SK-N-SH (cell line): ENCODE results near the gene IFT52. TPM values are rescaled to one million over a fixed set of nuclear protein-coding genes. Genes with fewer than 3 reads are reported as not detected.

Source experiments
- CTCF ChIA-PET: fragments of 300-600, 350-600 bp; formaldehyde crosslinking; extraction: SDS; loops from one replicate; lab custom pipeline; 2021; lab: Yijun Ruan, JAX
- POLR2A ChIA-PET: fragments of 350-600 bp; sonication (Branson Sonifier 250); formaldehyde crosslinking; extraction: SDS; loops from one replicate; lab custom pipeline; 2020; ENCODE audit warnings: antibody characterized with exemption, inconsistent platforms; lab: Yijun Ruan, JAX
- DNase-seq: peaks from one replicate; pipeline ENCODE4 v3.0.0; 2012
- H2AFZ ChIP-seq: fragments of 200-600 bp; sonication (generic); 2 replicates; pipeline ENCODE4 v1.8.1; 2016; ENCODE audit warnings: antibody characterized with exemption, mild to moderate bottlenecking, low read depth
- H3F3A ChIP-seq: fragments of 200-600 bp; sonication (generic); replicated peaks from 2 replicates; pipeline ENCODE3; 2016; ENCODE audit warnings: antibody characterized with exemption, mild to moderate bottlenecking; ENCODE audit not compliant: insufficient read depth
- H3K27ac ChIP-seq, 2 experiments: fragments of 200-500 bp in 1 of 2; fragments of 200-600 bp in 1 of 2; sonication (Bioruptor generic) in 1 of 2; sonication (generic), shearing (Covaris generic) in 1 of 2; 2 replicates each; pipeline versions ENCODE4 v1.5.1 to v1.6.1; 2014 to 2016; ENCODE audit warnings: low read depth in 2 of 2, inconsistent platforms in 1 of 2, low read length in 1 of 2, mild to moderate bottlenecking in 1 of 2, mixed read lengths in 1 of 2
- H3K27me3 ChIP-seq: fragments of 200-600 bp; sonication (generic), shearing (Covaris generic); 2 replicates; pipeline ENCODE4 v1.6.1; 2016; ENCODE audit warnings: mixed run types; ENCODE audit not compliant: insufficient read depth
- H3K36me3 ChIP-seq, 2 experiments: fragments of 200-500 bp in 1 of 2; fragments of 200-600 bp in 1 of 2; sonication (Bioruptor generic) in 1 of 2; sonication (generic) in 1 of 2; replicated peaks in 1 of 2; 2 replicates each; pipeline versions ENCODE3 to v1.5.1; 2014 to 2016; ENCODE audit warnings: low read length in 1 of 2, mild to moderate bottlenecking in 1 of 2; ENCODE audit not compliant: insufficient read depth in 2 of 2, control insufficient read depth in 1 of 2
- H3K4me1 ChIP-seq, 2 experiments: fragments of 200-500 bp in 1 of 2; fragments of 200-600 bp in 1 of 2; sonication (Bioruptor generic) in 1 of 2; sonication (generic), shearing (Covaris generic) in 1 of 2; 2 replicates each; pipeline versions ENCODE4 v1.5.1 to v1.6.1; 2014 to 2016; ENCODE audit warnings: low read depth in 1 of 2, low read length in 1 of 2, mixed run types in 1 of 2; ENCODE audit not compliant: insufficient read depth in 2 of 2, control insufficient read depth in 1 of 2
- H3K4me2 ChIP-seq: fragments of 200-600 bp; sonication (generic), shearing (Covaris generic); 2 replicates; pipeline ENCODE4 v1.6.1; 2017; ENCODE audit warnings: mixed run types
- H3K4me3 ChIP-seq, 2 experiments: fragments of 200-500 bp in 1 of 2; fragments of 200-600 bp in 1 of 2; sonication (Bioruptor generic) in 1 of 2; sonication (generic), shearing (Covaris generic) in 1 of 2; 2 replicates each; pipeline versions ENCODE4 v1.5.1 to v1.8.1; 2014 to 2016; ENCODE audit warnings: low read depth in 2 of 2, inconsistent platforms in 1 of 2, low read length in 1 of 2, mild to moderate bottlenecking in 1 of 2, mixed read lengths in 1 of 2, moderate library complexity in 1 of 2
- H3K79me2 ChIP-seq: fragments of 200-600 bp; sonication (generic); 2 replicates; pipeline ENCODE4 v1.8.1; 2017; ENCODE audit warnings: mild to moderate bottlenecking; ENCODE audit not compliant: insufficient read depth
- H3K9ac ChIP-seq: fragments of 200-600 bp; sonication (generic); 2 replicates; pipeline ENCODE4 v1.6.1; 2017; ENCODE audit warnings: mixed run types
- H3K9me2 ChIP-seq: fragments of 200-600 bp; sonication (generic); 2 replicates; pipeline ENCODE4 v1.6.1; 2017; ENCODE audit warnings: mixed run types
- H3K9me3 ChIP-seq: fragments of 200-600 bp; sonication (generic); 2 replicates; pipeline ENCODE4 v1.6.1; 2017; ENCODE audit warnings: mixed run types, mild to moderate bottlenecking, moderate library complexity
- H4K20me1 ChIP-seq: fragments of 200-600 bp; sonication (generic); 2 replicates; pipeline ENCODE4 v1.6.1; 2017; ENCODE audit warnings: mild to moderate bottlenecking, mixed run types; ENCODE audit not compliant: insufficient read depth
- CHD2 ChIP-seq: fragments of 150-350 bp; IDR thresholded peaks from 2 replicates; pipeline ENCODE4 v1.6.1; 2018; ENCODE audit warnings: low read length; ENCODE audit not compliant: partially characterized antibody
- CTCF ChIP-seq: fragments of 200-600 bp; sonication (generic); IDR thresholded peaks from 2 replicates; pipeline ENCODE4 v1.6.1; 2017; ENCODE audit warnings: antibody characterized with exemption, mild to moderate bottlenecking, moderate library complexity
- IRF3 ChIP-seq: fragments of 150-350 bp; IDR thresholded peaks from 2 replicates; pipeline ENCODE4 v1.6.1; 2016; ENCODE audit warnings: mild to moderate bottlenecking, low read depth, low read length
- POLR2AphosphoS5 ChIP-seq: IDR thresholded peaks from 2 replicates; pipeline ENCODE4 v1.6.1; 2012; ENCODE audit warnings: low read depth, low read length
- REST ChIP-seq: IDR thresholded peaks from 2 replicates; pipeline ENCODE4 v1.6.1; 2012; ENCODE audit warnings: mild to moderate bottlenecking, low read depth, low read length, moderate library complexity
- WGBS: methylation state at CpG from one replicate; pipeline ENCODE4 v1.1.6; 2017; ENCODE audit warnings: low lambda C conversion rate; 5-methylcytosine and 5-hydroxymethylcytosine counted together
- polyA plus RNA-seq, 3 experiments: library from polyadenylated mRNA; depleted of rRNA; stranded (reverse); fragments of >200 nt; gene quantifications; 2 replicates each; pipeline ENCODE4 v1.2.3, GENCODE V29; 2012

The IFT52 gene
- polyA plus RNA-seq, 1 of the 3 experiments (the other 2 are of a cell fraction): 34.0 TPM

GRCh38 chr20:43695571-43695970, 104.8 kb downstream of the IFT52 start:
- H2AFZ ChIP-seq: no peak overlapping the region
- no peak overlapping the region for H3K4me3 ChIP-seq
- no peaks in the 10 kb centered on the region for H3K9me3 ChIP-seq
- H3K27ac ChIP-seq: no peak overlapping the region
- no peak overlapping the region for H3K4me2 ChIP-seq
- H3K27me3 ChIP-seq: no peaks in the 10 kb centered on the region
- CTCF ChIA-PET: no interaction called here
- TF ChIP-seq POLR2AphosphoS5 (no peak), REST (no peak), IRF3 (no peak), CTCF (no peak), CHD2 (no peak)
- TF ChIP-seq, all 33 proteins: peak for 0
- H3K36me3 ChIP-seq: peaks cover 0 to 5% of the 10 kb centered on the region in 2 experiments
- no peaks in the 10 kb centered on the region for H4K20me1 ChIP-seq
- H3K9ac ChIP-seq: no peak overlapping the region
- DNase-seq: no peak
- no peaks in the 10 kb centered on the region for H3K4me1 ChIP-seq
- H3F3A ChIP-seq: no peaks in the 10 kb centered on the region
- 97% methylated on average over 8 of the region's 8 CpGs for WGBS
- no peaks in the 10 kb centered on the region for H3K79me2 ChIP-seq
- POLR2A ChIA-PET: no interaction called here
- no peaks in the 10 kb centered on the region for H3K9me2 ChIP-seq

Other genes with a start within 250 kb of the IFT52 start
- 92.6 and 126 TPM in 2 replicates for gene SRSF6, start 133.0 kb upstream of the IFT52 start, polyA plus RNA-seq (2012; rRNA removed)
- 8.9 and 14.5 TPM in 2 replicates for gene L3MBTL1, start 83.2 kb upstream of the IFT52 start, polyA plus RNA-seq (2012; rRNA removed)
- 0.21 and 0.57 TPM in 2 replicates for gene SGK2, start 31.9 kb upstream of the IFT52 start, polyA plus RNA-seq (2012; rRNA removed)
- gene MYBL2, start 76.2 kb downstream of the IFT52 start, polyA plus RNA-seq (2012; rRNA removed): 7.3 and 9.7 TPM in 2 replicates
- gene GTSF1L, start 136.1 kb downstream of the IFT52 start, polyA plus RNA-seq (2012; rRNA removed): not detected in 2 replicates